Ecto neural progenitor cell (in vitro differentiated cells): Measurements from ENCODE around the gene TCF23.

Experiments used
- DNase-seq: peaks from one replicate; pipeline ENCODE4 v3.0.0-alpha.2; 2018; ENCODE audit warnings: low spot score

TCF23 gene

DNA sequence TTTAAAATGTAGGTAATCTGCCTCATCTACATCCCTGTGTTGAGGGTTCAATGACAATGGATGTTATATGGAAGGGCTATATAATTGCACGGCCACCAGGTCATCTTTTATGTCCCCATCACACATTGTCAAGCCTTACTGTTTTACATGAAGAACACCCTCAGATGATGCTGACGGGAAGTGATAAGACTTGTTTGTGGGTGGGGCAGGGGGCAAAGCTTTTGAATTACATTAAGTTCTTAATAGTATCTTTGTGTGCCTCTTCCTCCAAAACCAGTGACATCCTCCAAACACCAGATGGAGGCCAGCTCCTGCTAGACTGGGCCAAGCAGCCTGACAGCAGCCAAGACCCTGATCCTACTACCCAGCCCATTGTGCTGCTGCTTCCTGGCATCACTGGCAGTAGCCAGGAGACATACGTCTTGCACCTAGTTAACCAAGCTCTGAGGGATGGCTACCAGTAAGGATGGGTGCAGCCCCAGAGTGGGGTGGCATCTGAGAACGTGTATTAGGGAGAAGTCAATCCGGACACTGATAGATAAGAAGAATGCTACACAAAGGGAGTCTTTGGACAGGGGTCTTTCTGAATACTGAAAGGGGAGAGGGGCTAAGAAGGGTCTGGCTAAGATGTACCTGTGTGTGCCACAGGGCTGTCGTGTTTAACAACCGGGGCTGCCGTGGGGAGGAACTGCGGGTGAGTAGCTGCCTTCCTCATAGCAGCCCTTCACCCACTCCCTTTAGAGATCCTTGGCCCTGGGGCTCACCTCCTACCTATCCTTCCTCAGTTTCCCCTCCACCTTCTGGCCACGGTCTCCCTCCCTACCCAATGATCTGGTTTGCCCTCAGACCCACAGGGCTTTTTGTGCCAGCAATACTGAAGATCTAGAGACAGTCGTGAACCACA is 19.9 kb upstream of the TCF23 start:
- DNase-seq: no peak

GRCh38 chr2:27130396-27130795 is 18.4 kb upstream of the TCF23 start:
- DNase-seq: no peak

DNA sequence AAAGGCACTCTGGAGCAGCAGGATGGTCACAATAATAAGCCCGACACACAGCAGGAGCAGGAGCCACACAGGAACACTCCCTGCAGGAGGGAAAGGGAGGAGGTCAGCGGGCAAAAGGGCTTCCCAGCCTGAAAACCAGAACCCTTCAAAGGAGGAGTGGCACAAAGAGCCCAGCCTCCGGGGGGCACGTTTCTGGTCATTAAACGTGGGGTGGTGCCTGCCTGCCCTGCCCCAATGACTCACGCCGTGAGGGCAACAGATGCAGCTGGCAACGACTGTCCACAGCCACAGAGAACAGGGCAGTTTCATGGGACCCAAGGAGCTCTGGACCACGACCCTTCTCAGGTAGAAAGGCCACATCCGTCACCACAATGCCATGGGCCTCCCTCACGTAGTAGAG is 17.4 kb upstream of the TCF23 start:
- DNase-seq: no peak

DNA sequence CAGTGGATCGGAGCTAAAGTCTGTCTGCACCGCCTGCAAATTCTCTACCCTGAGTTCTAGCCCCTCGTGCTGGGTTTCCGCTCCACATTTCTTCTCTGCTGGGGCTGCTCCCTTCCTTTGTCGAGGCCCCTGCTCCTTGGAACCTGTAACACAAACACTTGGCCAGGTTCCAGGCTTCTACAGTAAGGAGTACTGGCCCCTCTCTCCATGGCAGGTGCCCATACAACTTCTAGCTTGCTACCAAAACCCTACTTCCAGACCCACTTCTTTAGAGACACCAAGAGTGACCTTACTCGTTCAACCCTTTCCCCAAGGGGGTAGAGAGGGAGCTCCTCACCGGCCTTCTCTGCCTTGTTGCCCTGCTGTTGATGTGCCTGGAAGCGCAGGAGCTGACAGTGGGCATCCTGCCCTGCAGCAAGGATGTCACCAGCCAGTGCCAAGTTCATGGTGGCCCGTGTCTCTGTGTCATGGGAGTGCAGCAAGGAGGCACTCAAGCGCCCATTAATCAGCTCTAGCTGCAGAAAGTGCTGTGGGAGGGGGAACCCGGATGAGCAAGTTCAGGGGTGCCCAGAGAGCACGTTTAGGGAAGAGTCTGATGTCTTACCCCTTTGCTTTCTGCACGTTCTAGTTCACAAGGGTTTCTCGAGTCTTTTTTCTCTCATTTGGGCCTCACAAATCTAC is 15.5 kb upstream of the TCF23 start:
- no peak for DNase-seq

- peak; percentile 99 for DNase-seq
Observed at GRCh38 chr2:27133905-27134780, 14.7 kb upstream of the TCF23 start, which contains the start of gene PREB. PREB (minus strand) TSS chr2:27134636; CDS start chr2:27134421, 215 bp downstream.

DNA sequence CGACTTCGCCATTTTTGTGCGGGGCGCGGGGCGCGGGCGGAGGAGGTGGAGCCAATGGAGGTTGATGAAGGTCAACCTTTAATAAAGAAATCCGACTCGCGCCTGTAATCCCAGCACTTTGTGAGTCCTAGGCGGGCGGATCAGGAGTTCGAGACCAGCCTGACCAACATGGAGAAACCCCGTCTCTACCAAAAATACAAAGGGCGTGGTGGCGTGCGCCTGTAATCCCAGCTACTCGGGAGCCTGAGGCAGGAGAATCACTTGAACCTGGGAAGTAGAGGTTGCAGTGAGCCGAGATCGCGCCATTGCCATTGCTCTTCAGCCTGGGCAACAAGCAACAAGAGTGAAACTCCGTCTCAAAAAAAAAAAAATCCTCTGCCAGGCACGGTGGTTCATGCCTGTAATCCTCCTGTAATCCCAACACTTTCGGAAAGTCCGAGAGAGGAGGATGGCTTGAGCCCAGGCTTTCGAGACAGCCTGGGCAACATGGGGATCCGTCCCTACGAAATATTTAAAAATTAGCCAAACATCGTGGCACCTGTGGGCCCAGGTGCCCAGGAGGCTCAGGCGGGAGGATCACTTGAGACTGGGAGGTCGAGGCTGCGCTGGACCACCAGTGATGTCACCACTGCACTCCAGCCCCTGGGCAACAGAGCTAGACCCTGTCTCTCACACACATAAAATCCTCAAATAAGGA is 13.9 kb upstream of the TCF23 start:
- no peak for DNase-seq

GRCh38 chr2:27135478-27135955 is 13.3 kb upstream of the TCF23 start:
- no peak for DNase-seq

- no peak for DNase-seq
Observed at GRCh38 chr2:27136751-27137150, 12.1 kb upstream of the TCF23 start.

GRCh38 chr2:27137322-27137935 is 11.4 kb upstream of the TCF23 start:
- DNase-seq: no peak

DNA sequence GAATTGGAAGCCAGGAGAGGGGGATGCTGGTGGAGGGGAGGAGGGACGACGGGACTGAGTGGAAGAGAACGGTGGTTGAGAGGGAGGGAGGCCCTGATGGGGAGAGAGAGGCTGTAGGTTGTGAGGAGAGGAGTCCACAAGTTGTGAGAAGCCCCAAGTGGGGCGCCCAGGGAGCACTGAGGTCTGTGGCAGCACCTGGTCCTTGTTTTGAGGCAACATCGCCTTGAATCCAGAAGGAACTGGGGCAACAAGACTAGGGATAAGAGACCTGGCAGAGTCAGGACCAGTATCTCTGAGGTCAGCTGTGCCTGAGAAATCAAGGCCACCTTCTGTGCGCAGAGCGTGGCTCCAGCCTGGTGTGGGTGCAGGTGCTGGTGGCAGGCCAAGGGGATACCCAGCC is 10.7 kb upstream of the TCF23 start:
- no peak for DNase-seq

DNA sequence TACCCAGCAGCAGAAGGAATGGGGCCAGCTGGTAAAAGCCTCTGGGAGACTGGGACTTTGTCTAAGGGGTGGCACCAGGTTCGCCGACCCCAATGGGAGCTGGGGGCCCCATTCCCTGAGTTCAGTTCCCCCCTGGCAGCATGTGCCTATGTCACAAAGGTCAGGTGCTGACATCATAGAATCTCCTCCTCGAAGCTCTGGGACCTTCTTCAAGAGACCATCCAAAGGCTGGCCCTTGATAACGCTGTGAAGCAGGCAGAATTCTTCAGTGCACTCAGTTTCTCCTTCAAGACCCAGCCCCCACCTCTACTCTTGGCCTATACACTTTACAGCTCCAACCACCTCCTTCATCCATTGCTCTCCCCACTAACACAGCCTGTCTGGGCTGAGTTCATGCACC is 9.5 kb upstream of the TCF23 start, which contains the start of gene PRR30:
PRR30 (minus strand) TSS at position 101 of the 400 bp plus-strand sequence. CDS start 1,081 bp downstream, outside the sequence.
- DNase-seq: no peak

DNA sequence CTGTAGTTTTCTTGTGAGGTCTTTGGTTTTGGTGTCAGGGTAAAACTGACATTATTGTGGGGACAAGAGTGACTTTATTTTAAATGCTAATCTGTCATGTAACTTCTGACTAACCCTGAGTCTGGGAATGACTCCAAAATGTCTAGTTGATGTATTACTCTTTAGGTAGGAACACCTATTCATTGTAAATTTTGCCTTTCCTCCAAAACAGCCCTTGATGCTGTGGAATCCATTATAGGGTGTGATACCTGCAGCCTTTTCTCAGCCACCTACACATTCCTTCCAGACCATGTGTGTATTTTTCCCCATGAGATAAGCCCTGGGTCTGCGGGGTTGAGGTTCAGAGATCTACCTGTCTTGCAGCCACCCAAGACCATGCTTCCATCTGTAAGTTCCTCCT is 5.5 kb upstream of the TCF23 start:
- DNase-seq: no peak

DNA sequence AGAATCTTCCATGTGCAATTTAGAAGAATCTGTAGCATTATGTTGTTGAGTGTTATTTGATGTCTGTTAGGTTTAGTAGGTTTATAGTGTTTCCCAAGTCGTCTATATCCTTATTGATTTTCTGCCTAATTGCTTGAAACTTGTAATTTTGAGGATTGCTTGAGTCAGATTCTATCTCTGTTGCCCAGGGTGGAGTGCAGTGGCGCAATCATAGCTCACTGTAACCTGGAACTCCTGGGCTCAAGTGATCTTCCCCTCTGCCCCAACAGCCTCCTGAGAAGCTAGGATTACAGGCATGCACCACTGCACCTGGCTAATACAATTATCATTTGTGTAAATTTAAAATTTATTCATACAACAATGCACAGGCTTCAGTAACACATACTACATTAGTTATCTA is 3.1 kb upstream of the TCF23 start:
- no peak for DNase-seq

DNA sequence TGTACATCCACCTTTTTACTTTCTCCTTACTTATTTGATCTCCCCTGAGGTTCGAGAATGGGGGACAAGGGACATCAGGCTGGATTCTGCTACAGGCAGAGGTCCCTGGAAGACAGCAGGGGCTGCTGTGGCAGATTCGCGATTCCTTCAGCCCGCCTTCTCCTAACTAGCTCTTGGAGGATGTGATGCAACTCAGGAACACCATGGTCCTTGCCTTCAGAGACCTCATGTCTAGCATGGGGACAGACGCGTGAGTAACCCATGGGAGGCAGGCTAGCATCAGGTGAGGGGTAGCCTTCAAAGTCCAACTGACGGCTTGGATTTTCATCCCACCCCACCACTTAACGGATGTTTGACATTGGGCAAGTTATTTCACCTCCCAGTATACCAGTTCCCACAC is 869 bp upstream of the TCF23 start:
- no peak for DNase-seq

DNA sequence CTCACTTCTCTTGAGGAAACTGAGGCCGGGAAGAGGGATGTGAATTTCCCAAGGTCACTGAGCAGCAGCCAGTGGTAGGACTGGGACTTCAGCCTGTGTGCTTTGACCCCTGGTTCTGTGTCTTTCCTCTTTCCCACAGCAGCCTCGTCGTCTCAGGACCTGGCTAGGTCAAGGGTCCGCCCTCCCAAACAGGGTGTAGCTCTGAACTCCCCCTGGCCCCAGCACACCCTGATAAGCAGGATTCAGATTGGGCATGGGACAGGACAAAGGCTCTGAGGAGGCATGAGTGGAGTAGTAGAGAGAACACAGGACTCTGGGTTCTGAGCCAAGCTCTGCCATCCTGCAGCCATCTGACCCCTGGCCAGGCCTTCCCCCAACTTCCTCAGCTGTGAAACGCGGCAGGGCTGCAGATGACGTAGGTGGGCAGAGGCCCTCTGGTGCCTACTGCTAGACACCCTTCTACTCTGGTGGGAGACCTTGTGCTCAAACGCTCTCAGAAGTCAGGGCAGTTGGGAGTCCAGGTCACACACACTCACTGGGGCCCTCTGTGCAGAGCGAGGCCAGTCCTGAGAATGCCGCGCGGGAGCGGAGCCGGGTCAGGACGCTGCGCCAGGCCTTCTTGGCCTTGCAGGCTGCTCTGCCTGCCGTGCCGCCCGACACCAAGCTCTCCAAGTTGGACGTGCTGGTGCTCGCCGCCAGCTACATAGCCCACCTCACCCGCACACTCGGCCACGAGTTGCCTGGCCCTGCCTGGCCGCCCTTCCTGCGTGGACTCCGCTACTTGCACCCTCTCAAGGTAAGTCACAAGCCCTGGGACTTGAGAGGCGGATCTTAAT is 984 bp downstream of the TCF23 start:
- no peak for DNase-seq

GRCh38 chr2:27150639-27151230 is 1.9 kb downstream of the TCF23 start:
- no peak for DNase-seq

DNA sequence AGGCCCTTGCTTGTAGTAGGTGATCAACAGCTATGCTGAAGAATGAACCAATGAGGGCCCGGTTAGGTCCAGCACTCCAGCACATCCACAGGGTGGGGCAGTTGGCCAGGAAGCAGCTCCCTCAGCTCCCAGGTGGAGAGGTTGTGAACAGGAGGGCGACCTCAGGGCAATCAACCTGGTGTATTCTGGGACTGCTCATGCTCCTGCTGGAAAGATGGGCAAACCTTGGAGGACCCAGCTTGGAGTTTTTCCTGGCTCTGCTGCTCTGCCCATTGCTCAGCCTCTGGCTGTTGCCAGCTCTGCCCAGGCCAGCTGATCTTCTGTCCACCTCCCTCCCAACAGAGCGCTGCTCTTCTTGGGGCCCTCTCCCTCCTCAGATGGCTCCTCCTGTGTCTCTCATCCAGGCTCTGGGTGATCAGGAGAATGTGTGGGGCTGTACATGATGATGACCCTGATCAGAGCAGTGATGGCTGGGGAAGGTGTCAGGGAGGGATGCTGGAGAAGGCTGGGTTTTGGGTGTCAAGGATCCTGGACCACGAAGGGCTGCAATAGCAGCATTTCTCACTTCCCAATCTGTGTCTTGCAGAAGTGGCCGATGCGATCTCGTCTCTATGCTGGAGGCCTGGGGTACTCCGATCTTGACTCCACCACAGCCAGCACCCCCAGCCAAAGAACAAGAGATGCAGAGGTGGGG is 3.4 kb downstream of the TCF23 start:
- DNase-seq: no peak

DNA sequence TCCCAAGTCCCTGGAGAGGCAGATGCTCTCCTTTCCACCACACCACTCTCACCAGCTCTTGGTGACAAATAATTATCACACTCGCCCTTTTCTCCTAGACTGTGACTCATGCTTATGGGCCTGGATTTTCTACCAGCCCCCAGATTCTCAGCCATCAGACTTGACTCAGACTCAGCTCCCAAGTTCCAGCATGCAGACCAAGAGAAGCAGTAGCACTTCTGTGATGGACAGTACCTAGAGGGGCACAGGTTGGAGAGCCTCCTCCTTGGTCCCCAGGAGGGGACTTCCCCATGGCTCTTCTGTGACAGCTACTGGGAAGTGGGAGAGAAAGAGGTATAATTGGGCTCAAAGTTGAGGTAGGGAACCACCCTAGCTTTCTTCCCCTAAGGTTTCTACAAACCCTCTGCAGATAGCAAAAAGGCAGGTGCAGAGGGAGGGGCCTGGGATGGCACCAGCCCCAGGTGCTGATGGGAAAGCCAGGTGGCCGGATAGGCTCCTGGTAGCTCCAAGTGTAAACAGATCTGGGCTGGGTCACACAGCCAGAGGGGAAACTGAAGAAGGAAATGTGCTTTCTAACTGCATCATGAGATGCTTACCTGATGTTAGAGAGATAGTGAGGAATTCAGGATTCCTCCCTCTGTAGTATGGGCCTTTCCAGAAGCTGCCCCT is 4.1 kb downstream of the TCF23 start:
- no peak for DNase-seq

DNA sequence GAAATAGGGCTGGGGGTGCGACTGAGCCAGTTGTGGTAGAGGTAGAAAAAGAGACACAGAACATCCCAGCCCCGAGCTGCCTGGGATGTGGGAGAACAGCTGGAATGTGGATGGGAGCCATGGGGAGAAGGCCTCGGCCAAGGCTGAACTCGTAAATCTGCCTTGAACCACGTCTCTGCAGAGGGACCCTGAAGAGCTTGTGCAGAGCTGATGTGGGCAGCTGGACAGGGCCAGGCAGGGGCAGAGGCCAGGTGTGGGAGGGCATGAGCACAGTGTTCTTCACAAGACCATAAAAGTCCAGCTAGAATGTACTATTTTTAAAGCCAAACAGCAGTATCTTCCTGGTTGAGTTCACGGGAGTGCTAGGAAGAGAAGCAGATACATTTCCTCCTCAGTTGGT is 5.7 kb downstream of the TCF23 start:
- no peak for DNase-seq
